ENCODE data around the gene CAPZA1. TPM values are rescaled to one million over a fixed set of nuclear protein-coding genes. Genes with fewer than 3 reads are reported as not detected.

CAPZA1 gene
- polyA plus RNA-seq, 1 of the 3 experiments (the other 2 are of a cell fraction): 50.8 TPM

- no peak overlapping the region for H3K9ac ChIP-seq
- H2AFZ ChIP-seq (ENCODE audit: low read depth): no peak overlapping the region
- H3K9me3 ChIP-seq: no peaks in the 10 kb centered on the region
- DNase-seq: no peak
- WGBS (ENCODE audit: low lambda C conversion rate): 97% methylated on average over 6 of the region's 6 CpGs
- H3K36me3 ChIP-seq (replicated peaks in 1 of 2; ENCODE audit: control insufficient read depth in 1 of 2, insufficient read depth in 2 of 2, low read length in 1 of 2): peaks cover 20 to 51% of the 10 kb centered on the region in 2 experiments
- H3K4me1 ChIP-seq (ENCODE audit: control insufficient read depth in 1 of 2, insufficient read depth in 2 of 2, low read depth in 1 of 2, low read length in 1 of 2): peaks cover 0 to 7% of the 10 kb centered on the region in 2 experiments; a peak in 1 of 4 replicates
- CTCF ChIA-PET: interaction anchor here (1.0 kb wide), 1 partner anchor 22 kb away, joined by 3 read pairs; no protein-coding TSS in a partner anchor
- peaks cover 6% of the 10 kb centered on the region for H3F3A ChIP-seq (replicated peaks; ENCODE audit: insufficient read depth)
- H3K4me3 ChIP-seq (ENCODE audit: low read depth in 2 of 2, low read length in 1 of 2): no peak overlapping the region
- H3K4me2 ChIP-seq: no peak overlapping the region
- H3K9me2 ChIP-seq: no peaks in the 10 kb centered on the region
- POLR2A ChIA-PET: no interaction called here
- H3K27ac ChIP-seq (ENCODE audit: low read depth in 2 of 2, low read length in 1 of 2): no peak overlapping the region
- H3K79me2 ChIP-seq (ENCODE audit: insufficient read depth): no peaks in the 10 kb centered on the region
- no peaks in the 10 kb centered on the region for H3K27me3 ChIP-seq (ENCODE audit: insufficient read depth)
- H4K20me1 ChIP-seq (ENCODE audit: insufficient read depth): no peaks in the 10 kb centered on the region
- TF ChIP-seq MAX (IDR thresholded peaks at IDR 0.05; ENCODE audit: low read depth) (no peak), GABPA (IDR thresholded peaks at IDR 0.05; ENCODE audit: low read depth) (no peak), TEAD4 (IDR thresholded peaks at IDR 0.05; ENCODE audit: borderline replicate concordance, insufficient read depth) (no peak), TCF12 (IDR thresholded peaks at IDR 0.05) (no peak), EP300 (IDR thresholded peaks at IDR 0.05; ENCODE audit: borderline replicate concordance in 1 of 2, low read depth in 1 of 2, low read length in 1 of 2) (no peak), MXI1 (IDR thresholded peaks at IDR 0.05; ENCODE audit: low read depth, low read length) (no peak), ZBTB33 (IDR thresholded peaks at IDR 0.05; ENCODE audit: borderline replicate concordance, low read depth) (no peak), RAD21 (IDR thresholded peaks at IDR 0.05; ENCODE audit: low read length) (no peak), NFIC (IDR thresholded peaks at IDR 0.05; ENCODE audit: borderline replicate concordance) (no peak), ELF1 (IDR thresholded peaks at IDR 0.05) (no peak), SIN3A (IDR thresholded peaks at IDR 0.05; ENCODE audit: borderline replicate concordance, low read depth, low read length) (no peak), GATA2 (CRISPR knock-in tag; IDR thresholded peaks at IDR 0.05) (no peak), CTCF (IDR thresholded peaks at IDR 0.05) (no peak), TAF1 (IDR thresholded peaks at IDR 0.05; ENCODE audit: borderline replicate concordance, low read depth, low read length) (no peak), SMC3 (IDR thresholded peaks at IDR 0.05; ENCODE audit: low read depth, low read length) (no peak), PBX3 (IDR thresholded peaks at IDR 0.05) (no peak), POLR2AphosphoS5 (IDR thresholded peaks at IDR 0.05; ENCODE audit: low read depth, low read length) (no peak), FOXJ3 (CRISPR knock-in tag; IDR thresholded peaks at IDR 0.05) (no peak)
Measured at GRCh38 chr1:112693821-112694220, 74.2 kb downstream of the CAPZA1 start.

Measured in SK-N-SH (cell line).